SK-N-SH treated with all-trans-retinoic acid at 6 μM for 48 hours (cell line): ENCODE data around the gene USP12.
"Not testable (repeated sequence)": the region's sequence is repeated elsewhere in the genome, so short reads cannot be mapped to it uniquely, and the experiment has no call there.

ENCODE experiments used
- ZFP3 ChIP-seq: fragments of 250-450 bp; sonication (Bioruptor Pico); IDR thresholded peaks from 2 replicates; pipeline ENCODE4 v1.5.0; 2020; ENCODE audit warnings: mild to moderate bottlenecking, moderate library complexity
- ZNF565 ChIP-seq: fragments of 450-650 bp; formaldehyde crosslinking; conservative IDR thresholded peaks from 2 replicates; pipeline ENCODE4 v1.5.0; 2020; ENCODE audit warnings: low read depth, mild to moderate bottlenecking, moderate library complexity
- ZNF70 ChIP-seq: fragments of 450-650 bp; formaldehyde crosslinking; IDR thresholded peaks from 2 replicates; pipeline ENCODE4 v1.5.0; 2020; ENCODE audit warnings: mild to moderate bottlenecking, moderate library complexity

- TF ChIP-seq ZNF565, ZNF70, ZFP3 (CRISPR knock-in tag): not testable (repeated sequence)
Observed at GRCh38 chr13:27217791-27218190, 46.2 kb upstream of the USP12 start.
